Measurements from ENCODE around the gene HRH2.
"Not testable (repeated sequence)": the region's sequence is repeated elsewhere in the genome, so short reads cannot be mapped to it uniquely, and the experiment has no call there.

HRH2 gene, protein sequence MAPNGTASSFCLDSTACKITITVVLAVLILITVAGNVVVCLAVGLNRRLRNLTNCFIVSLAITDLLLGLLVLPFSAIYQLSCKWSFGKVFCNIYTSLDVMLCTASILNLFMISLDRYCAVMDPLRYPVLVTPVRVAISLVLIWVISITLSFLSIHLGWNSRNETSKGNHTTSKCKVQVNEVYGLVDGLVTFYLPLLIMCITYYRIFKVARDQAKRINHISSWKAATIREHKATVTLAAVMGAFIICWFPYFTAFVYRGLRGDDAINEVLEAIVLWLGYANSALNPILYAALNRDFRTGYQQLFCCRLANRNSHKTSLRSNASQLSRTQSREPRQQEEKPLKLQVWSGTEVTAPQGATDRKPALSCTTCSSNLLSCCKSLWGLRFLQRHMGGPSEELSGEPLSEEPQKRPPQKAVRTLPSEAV

DNA sequence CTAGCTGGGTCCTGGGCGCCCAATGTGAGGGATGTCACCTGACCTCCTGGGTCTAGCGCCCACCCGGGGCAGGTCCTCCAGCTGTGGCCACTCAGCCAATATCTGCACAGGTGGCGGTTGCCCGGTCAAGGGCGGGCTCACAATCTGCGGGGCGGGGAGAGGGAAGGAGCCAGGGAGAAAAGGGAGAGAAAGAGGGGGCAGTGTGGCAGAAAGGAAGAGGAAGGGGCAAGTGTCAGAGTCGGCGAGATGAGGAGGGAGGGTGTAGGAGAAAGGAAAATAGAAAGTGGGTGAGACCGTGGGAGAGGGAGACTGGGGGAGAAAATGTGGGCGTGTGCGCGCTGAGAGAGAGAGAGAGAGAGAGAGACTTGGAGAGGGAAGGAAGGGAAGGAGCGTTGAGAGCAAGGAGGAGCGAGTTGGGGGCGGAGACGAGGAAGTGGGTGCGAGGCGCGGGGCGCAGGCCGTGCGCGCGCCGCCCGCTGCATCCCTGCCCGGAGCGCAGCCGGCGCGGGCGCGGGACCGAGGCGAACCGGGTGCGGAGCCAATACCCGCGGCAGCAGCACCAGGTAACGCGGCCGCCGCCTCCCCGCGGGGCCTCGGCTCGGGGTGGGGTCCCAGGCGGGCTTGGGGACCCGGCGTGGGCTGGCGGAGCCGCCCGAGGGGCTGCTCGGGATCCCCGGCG lies at the start of gene HRH2:
HRH2 (plus strand) TSS at position 479 of the 679 bp plus-strand sequence. CDS start 25,163 bp downstream, outside the sequence.
- in situ Hi-C loops (cut with MboI; ENCODE audit: low sequenced_read_pairs), result no loop called here

DNA sequence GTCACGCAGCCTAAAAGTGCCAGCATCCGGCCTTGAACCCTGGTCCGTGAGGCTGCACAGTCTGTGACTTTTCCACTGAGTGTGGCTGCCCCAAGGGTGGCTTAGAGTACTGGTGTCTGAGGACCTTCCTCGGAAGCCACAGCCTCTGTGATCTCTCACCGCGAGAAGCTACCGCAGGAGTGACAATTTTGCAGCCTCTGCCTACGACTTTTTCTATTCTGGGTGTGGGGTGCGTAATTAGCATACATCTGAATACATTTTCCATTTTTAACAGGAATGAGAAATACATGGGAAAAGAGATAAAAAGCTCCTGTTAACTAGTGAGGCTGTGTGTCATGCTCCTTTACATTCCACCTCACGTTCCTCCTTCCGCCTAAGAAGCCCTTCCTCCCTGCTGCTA lies 48.3 kb upstream of the HRH2 start:
- in situ Hi-C loops (cut with MboI; ENCODE audit: low sequenced_read_pairs), result no loop called here

DNA sequence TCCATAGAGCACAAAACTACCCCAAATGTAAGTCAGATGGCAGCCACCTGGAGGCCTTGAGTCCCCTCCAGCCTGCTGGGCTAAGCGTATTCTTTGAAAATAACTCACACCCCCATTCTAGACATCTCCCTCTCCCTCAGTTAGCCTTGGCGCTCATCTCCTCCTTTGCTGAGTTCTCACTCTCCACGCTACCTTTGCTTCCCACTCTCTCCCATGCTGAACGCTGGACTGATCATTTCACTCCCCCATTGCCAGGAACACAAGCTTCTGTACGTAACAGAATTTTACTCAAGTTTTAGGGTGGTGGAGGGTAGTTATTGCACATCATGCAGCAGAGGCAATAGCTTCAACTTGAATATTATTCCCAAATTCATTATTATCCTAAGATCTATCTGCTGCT lies 47.5 kb upstream of the HRH2 start:
- in situ Hi-C loops (cut with MboI; ENCODE audit: low sequenced_read_pairs), result no loop called here

DNA sequence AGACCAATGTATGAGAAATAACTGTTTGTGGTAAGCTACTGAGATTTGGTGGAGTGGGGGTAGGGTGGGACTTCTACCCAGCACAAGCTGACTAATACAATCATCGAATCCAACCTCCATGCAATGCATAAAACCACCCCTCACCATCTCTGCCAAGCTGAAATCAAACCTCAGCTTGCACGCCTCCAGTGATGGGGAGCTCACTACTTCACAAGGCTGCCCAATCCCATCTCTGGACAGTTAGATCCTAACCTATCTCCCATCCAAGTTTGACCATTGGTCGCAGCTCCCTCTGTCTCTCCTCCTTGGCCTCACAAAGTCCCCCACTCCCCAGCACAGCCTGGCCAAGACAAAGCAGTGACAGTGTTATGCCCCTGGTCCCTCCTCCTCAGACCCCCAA lies 47.0 kb upstream of the HRH2 start:
- in situ Hi-C loops (cut with MboI; ENCODE audit: low sequenced_read_pairs), result no loop called here

DNA sequence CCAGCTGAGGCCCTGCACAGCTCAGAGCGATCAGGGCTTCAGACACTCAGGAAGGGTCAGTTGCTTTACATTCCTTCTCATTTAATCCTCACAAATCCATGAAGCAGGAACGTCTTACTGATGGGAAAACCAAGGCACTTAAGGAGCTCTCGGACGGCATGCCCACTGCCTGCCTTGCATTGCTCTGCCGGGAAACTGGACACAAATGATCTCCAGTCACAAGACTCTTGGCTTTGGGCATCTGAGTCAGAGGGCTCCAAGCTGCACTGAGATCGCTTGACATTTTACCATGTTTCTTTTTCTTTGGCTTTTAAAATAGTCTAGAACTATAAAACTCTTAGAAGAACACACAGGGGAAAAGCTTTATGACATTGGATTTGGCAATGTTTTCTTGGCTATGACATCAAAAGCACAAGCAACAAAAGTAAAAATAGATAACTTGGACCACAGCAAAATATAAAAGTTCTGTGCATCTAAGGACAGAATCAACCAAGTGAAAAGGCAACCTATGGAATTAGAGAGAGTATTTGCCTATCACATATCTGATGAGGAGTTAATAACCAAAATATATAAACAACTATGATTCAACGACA lies 43.6 kb upstream of the HRH2 start:
- in situ Hi-C loops (cut with MboI; ENCODE audit: low sequenced_read_pairs), result no loop called here

DNA sequence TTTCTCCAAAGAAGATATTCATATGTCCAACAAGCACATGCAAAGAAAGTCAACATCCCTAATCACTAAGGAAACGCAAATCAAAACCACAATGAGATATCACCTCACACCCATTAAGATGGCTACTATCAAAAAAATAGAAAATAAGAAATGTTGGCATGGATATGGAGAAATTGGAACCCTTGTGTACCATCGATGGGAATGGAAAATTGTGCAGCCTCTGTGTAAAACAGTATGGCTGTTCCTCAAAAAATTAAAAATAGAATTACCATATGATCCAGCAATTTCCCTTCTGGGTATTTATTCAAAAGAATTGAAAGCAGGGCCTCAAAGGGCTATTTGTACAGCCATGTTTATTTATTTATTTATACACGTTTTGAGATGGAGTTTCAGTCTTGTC lies 43.0 kb upstream of the HRH2 start:
- in situ Hi-C loops (cut with MboI; ENCODE audit: low sequenced_read_pairs), result no loop called here

DNA sequence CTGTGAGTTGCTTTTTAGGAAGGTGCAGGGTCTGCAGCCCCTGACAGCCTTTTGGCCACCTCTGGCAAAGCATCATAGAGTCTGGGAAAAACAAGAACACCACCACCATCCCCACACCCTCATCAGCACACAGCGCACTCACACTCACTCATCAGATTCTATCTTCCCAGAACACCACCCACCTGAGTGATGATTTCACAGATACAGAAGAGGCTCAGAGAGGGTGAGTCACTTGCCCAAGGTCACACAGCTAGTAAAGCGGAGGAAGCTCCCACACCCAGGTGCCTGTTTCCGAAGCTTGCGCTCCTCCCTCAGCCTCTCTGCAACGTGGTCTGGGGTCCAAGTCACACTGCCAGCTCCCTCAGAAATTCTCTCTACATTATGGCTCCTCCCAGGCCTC lies 41.8 kb upstream of the HRH2 start:
- in situ Hi-C loops (cut with MboI; ENCODE audit: low sequenced_read_pairs), result no loop called here

DNA sequence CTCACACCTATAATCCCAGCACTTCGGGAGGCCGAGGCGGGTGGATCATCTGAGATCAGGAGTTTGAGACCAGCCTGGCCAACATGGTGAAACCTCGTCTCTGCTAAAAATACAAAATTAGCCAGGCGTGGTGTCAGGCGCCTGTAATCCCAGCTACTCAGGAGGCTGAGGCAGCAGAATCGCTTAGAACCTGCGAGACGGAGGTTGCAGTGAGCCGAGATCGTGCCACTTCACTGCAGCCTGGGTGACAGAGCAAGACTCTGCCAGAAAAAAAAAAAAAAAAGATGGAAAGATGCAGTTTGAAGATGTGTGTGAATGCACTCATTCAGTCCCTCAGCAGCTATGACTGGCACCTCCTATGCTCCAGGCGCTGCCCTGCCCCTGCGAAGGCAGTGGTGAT lies 41.3 kb upstream of the HRH2 start:
- in situ Hi-C loops (cut with MboI; ENCODE audit: low sequenced_read_pairs), result not testable (repeated sequence)

DNA sequence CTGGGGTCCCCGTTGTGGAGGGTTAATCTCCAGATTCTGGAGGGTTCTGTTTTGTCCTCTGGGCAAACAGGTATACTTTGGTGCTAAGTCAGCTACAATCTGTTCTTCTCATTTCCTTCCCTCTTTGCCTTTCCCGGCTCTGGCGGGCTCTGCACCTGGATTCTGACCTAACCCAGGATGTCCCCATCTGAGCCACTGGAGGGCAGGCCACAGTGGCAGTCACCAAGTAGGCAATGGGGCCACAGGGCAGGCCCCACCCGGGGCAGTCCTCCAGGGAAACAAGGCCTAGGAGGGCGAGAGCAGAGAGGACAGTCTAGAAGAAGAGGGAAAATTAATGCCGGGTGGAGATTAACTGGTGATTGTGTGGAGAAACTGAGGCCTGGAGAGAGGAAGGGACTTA lies 40.4 kb upstream of the HRH2 start:
- in situ Hi-C loops (cut with MboI; ENCODE audit: low sequenced_read_pairs), result no loop called here

DNA sequence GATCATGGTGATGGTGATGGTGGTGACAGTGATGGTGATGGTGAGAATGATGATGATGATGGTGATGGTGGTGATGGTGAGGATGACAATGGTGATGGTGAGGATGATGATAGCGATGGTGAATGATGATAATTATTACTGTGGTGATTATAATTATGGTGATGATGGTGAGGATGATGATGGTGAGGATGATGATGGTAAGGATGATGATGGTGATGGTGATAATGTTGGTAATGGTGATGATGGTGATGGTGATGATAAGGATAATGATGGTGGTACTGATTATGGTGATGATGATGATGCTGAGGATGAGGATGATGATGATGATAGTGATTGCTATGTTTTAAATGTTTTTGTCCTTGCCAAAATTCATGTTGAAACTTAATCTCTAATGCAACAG lies 37.3 kb upstream of the HRH2 start:
- in situ Hi-C loops (cut with MboI; ENCODE audit: low sequenced_read_pairs), result no loop called here

DNA sequence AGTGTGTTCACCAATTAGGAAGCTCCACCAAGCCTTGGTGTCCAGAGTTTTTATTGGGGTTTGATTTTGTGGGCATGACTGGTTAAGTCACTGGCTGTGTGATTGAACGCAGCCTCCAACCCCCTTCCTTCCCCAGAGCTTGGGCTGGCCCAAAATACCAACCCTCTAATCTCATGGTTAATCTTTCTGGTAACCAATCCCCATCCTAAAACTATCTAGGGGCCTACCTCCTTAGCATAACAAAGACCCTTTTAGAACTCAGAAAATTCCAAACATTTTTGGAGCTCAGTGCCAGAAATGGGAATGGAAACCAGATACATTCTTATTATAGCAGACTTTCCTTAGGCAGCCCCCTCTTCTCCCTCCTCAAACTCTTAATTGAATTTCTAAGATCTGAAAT lies 35.9 kb upstream of the HRH2 start:
- in situ Hi-C loops (cut with MboI; ENCODE audit: low sequenced_read_pairs), result no loop called here

DNA sequence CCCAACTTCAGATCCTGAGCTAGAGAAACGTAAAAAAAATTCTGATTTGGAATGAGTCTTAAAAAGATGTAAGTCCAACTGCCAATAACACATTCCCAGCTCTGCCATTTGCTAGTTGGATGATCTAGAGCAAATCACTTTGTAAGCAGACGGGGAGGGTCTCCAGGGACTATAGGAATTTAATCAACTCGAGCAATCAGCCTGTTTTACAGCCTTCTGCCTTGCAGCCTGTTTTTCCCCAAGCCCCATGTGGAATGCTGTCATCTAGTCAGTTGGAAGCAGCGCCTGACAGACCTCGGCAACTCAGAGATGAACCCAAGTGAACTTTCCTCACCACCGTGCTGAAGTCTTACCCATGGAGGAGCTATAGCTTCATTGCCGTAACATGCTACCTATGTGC lies 34.8 kb upstream of the HRH2 start:
- in situ Hi-C loops (cut with MboI; ENCODE audit: low sequenced_read_pairs), result no loop called here

DNA sequence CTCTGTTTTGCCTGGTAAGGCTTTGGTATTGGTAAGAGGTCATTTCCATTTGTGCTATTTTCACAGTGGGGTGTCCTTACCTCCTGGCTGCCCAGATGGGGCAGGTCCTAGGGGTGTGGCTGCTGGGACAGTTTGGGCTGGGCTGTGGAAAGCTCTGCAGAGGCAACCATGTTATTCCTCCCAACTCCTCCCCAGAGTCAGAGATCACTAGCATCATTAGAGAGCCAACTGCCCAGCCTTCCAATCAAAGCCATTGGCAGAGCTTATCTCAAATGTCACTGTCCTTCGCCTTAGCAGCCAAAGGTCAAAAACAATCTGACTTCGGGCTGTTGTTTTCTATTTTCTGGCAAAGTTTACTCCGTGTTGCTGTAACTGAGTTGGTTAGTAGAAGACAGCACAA lies 33.6 kb upstream of the HRH2 start:
- in situ Hi-C loops (cut with MboI; ENCODE audit: low sequenced_read_pairs), result no loop called here

DNA sequence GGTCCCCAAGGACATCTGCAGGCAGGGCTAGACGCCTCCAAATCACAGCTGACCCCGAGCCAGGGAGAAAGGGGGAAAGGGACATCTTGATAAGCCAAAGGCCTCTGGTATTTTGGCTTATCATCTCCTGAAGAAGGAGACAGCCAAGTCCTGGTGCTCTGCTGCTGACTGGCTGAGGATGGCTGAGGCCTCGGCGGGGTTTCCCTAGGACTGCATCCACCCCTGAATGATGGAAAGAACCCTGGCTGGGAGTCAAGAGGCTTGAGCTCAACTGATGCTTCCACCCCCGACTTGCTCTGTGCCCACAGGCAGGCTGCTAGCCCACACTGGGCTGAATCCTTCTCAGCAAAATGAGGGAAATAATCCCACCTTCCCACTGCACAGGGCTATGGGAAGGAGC lies 30.9 kb upstream of the HRH2 start:
- in situ Hi-C loops (cut with MboI; ENCODE audit: low sequenced_read_pairs), result no loop called here

DNA sequence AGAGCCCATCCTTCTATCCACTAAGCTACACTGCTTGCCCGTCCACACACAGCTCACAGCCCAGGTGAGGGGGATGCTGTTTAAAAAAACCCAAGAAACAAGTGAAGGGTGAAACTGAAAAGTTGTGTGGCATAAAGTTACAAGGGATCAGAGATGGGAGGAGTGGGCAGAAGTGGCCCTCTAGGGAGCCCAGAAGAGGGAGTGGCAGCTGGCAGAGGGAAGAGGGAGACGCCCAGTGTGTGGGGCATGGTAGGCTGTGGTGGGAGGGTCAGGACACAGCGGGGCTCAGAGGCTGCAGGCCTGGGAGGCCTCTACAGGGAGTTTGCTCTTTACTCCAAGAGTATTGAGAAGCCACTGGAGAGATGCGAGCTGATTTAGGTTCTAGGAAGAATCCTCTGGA lies 30.1 kb upstream of the HRH2 start:
- in situ Hi-C loops (cut with MboI; ENCODE audit: low sequenced_read_pairs), result no loop called here

DNA sequence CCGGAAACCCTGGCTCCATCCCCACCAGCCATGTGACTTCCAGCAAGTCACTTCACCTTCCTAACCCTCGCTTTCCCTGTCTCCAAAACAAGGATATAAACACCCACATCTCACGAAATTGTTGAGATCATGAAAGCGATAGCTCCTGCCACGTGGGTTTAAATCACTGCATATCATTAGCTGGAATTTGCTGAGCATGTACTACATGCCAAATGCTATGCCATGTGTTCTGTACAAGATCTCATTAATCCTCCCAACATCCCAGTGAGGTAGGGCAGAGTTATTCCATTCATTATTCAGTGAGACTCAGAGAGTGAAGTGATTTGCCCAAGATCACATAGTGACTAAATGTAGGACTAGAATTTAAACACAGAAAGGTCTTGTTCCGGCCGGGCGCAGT lies 29.2 kb upstream of the HRH2 start:
- in situ Hi-C loops (cut with MboI; ENCODE audit: low sequenced_read_pairs), result no loop called here

DNA sequence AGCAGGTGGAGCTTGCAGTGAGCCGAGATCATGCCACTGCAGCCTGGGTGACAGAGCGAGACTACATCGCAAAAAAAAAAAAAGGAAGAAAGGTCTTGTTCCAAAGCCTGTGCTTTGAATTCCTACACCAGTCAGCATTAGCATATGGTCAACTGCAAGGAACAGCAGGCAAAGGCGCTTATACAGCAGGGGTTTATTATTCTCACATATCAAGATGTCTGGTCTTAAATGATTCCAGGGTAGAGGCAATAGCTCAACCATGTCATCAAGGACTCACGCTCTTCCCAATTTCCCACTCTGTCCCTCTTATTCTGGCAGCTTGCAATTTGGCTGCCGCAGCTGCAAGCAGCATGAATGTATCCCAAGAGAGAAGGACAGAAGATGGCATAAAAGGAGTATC lies 28.6 kb upstream of the HRH2 start:
- in situ Hi-C loops (cut with MboI; ENCODE audit: low sequenced_read_pairs), result no loop called here

DNA sequence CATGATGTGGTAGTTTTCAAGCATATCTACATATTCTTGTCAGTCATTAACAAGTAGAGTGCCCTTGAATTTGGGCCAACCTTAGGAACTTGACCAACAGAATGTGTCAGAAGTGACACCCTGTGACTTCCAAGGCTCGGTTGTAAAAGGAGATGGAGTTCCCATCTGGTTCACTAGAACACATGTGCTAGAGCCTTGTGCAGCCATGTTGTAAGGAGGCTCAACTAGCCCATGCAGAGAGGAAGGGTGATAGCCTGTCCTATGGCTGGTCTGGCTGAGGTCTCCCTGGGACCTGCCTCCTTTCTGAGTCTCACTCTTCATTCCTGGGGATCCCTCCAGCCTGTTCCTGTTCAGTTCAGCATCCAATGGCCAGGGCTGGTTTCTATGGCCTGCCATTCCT lies 28.1 kb upstream of the HRH2 start:
- in situ Hi-C loops (cut with MboI; ENCODE audit: low sequenced_read_pairs), result no loop called here

DNA sequence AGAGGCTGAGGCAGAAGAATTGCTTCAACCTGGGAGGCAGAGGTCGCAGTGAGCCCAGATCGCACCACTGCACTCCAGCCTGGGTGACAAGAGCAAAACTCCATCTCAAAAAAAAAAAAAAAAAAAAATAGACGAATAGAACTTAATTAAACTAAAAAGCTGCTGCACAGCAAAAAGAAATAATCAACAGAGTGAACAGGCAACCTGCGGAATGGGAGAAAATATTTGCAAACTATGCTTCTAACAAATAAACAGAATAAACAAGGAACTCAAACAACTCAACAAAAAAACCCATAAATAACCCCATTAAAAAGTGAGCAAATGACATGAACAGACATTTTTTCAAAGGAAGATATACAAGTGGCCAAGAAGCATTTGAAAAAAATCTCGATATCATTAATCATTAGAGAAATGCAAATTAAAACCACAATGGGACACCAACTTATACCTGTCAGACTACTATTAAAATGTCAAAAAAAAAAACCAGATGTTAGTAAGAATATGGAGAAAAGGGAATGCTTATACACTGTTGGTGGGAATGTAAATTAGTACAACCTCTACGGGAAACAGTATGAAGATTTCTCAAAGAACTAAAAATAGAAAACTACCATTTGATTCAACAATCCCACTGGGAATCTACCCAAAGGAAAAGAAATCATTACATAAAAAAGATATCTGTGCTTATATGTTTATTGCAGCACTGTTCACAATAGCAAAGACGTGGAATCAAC lies 21.9 kb upstream of the HRH2 start:
- in situ Hi-C loops (cut with MboI; ENCODE audit: low sequenced_read_pairs), result no loop called here

DNA sequence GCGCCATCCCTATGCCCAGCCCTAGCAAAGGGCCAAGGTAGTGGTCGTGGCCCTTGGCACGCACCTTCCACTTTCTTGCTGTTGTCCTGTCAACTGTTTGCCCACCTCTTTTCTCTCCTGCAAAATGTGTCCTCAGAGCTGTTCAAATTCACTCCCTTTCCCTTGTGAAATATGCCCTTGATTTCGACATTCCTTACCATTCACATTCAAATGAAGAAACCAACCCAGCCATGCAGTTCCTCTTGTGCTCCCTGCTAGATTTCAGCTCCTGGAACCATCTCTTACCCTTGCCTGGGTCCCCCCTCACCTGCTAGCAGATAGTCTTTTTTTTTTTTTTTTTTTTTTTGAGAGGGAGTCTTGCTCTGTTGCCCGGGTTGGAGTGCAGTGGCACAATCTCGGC lies 19.6 kb upstream of the HRH2 start:
- in situ Hi-C loops (cut with MboI; ENCODE audit: low sequenced_read_pairs), result no loop called here

DNA sequence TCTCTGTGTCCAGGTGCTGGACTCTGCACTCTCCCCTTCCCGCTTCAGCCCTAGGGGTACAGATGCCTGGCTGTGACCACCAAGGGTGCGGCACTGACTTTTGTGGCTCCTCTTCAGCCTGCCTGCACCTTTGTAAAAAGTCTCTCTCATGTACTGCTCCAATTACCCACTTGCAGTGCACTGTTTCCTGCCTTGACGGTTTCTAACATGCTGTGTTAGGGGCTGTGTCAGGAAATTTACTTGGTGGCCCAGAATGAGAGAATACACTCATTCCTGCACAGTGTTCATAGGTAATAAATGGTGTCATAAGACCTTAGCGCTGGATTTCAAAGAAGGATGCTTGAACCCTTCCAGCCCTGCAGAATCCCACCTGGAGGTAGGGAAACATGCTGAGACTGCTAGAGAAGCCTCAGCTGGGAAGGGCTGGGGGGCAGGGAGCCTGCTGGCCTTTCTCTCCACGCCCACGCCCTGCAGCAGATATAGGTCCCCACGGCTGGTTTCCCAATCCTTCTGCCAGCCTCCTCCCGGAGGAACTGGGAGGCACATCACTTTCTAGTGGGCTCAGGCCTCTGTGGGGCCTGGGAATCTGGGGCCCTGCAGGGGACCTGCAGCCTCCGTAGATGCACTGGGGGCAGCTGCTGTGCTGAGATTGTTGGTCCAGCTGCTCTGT lies 17.6 kb upstream of the HRH2 start:
- in situ Hi-C loops (cut with MboI; ENCODE audit: low sequenced_read_pairs), result no loop called here

Measured in HL-60/S4 treated with retinoic acid at 250 ng/mL for 4 days and 3 days (cell line).